Measurements from ENCODE around the gene ANKRD11. TPM values are rescaled to one million over a fixed set of nuclear protein-coding genes. Genes with fewer than 3 reads are reported as not detected.
"Not testable (repeated sequence)": the region's sequence is repeated elsewhere in the genome, so short reads cannot be mapped to it uniquely, and the experiment has no call there.

Gene ANKRD11
- polyA plus RNA-seq, 5 donors: 82.4 to 104 (median 91.2) TPM

DNA sequence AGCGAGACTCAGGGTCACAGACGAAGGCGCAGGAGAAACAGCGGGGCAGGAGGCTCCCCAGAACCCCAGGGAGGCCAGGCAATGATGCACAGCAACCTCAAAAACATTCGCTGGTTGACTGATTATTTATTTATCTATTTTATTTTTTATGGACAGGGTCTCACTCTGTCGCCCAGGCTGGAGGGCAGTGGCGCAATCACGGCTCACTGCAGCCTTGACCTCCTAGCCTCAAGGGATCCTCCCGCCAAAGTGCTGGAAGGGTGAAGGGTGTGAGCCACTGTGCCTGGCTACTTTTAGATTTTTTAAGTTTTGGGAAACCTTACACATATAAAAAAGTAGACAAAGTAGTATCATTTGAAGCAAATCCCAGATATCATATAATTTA, 189.4 kb downstream of the ANKRD11 start:
- DNase-seq: no peak

DNA sequence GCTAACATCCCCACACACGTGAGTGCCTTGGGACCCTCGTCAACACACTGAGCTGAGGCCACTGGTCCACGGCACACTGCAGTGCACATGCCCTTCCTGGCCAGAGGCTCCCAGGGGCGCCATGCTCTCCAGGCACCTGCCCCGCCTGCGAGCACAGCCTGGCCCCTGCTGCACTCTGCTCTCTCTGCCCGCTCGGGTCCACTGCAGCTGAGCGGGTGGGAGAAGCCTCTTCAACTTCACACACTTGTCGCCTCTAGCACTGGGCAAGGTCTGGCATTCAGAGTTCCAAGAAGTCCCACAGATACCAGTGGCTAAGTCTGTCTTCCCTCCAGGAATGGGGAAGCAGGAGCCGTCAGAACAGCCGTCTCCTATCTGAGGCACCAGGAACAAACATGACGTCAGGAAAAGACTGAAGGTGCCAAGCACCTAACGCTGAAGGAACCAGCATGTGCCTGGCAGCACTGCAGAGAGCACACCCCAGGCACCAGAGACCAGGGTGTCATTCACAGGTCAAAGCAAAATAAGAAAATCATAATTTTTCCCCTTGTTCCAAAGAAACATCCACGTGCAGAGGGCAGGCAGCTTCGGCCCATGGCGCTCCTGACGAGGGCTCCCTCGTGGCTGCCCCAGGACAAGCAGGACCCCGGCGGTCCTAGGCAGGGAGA, 189.9 kb downstream of the ANKRD11 start:
- DNase-seq: no peak

DNA sequence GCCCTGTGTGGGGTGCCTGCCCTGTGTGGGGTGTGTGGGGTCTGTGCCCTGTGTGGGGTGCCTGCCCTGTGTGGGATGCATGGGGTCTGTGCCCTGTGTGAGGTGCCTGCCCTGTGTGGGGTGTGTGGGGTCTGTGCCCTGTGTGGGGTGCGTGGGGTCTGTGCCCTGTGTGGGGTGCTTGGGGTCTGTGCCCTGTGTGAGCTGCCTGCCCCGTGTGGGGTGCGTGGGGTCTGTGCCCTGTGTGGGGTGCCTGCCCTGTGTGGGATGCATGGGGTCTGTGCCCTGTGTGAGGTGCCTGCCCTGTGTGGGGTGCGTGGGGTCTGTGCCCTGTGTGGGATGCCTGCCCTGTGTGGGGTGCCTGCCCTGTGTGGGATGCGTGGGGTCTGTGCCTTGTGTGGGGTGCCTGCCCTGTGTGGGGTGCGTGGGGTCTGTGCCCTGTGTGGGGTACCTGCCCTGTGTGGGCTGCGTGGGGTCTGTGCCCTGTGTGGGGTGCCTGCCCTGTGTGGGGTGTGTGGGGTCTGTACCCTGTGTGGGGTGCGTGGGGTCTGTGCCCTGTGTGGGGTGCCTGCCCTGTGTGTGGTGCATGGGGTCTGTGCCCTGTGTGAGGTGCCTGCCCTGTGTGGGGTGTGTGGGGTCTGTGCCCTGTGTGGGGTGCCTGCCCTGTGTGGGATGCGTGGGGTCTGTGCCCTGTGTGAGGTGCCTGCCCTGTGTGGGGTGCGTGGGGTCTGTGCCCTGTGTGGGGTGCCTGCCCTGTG, 190.8 kb downstream of the ANKRD11 start:
- not testable (repeated sequence) for DNase-seq

DNA sequence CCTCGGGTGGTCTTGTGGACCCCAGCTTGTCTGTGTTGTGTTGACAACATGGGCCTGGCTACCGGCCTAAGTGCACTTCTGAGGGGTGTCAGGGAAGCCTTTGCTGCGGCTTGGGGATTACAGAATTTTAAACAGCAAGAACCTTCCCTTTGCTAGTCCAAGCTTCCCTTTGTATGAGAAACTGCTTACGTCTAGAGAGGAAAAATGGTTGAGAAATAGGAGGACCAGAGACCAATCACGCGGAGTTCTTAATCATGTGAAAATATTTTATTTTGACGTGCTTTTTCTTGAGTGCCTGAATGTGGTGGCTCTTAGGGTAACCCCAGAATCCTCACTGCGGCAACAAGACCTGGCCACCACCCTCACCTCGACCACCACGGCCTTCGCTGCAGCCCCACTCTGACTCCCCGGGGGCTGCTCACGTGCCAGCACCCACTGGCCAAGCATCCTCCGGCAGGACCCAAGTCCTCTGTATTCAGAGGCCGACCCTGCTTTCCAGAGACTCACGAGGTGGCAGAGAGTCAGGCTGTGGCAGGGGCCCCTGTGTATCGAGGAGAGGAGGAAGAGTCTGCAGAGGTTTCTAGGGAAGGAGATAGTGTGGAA, 191.6 kb downstream of the ANKRD11 start:
- no peak for DNase-seq

DNA sequence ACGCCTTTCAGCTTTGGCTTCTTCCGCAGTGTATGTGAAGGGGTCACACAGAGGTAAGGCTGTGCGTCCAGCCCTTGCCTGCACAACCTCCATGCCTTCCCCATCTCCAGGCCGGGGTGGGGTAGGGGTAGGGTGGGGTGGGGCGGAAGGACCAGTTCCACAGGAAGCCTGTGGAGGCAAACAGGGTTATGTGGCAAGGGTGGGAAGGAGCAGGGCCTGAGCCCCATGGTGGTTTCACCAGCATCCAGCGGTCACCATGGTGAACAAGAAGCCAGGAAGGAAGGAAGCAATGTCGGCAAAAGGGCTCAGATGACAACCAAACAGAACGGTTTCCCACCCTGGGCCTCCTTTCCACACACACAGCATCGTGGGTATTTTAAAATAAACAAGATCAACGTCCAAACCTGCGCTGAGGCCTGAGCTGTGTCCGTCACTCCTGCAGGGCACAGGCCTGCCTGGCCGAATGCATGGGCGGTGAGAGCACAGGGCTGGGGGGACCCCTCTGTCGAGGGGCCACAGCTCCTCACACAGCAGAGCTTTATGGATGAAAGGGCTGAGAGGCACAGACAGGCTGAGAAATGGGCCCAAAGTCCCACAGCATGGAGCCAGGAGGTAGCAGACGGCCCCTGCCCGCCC, 192.3 kb downstream of the ANKRD11 start:
- no peak for DNase-seq

DNA sequence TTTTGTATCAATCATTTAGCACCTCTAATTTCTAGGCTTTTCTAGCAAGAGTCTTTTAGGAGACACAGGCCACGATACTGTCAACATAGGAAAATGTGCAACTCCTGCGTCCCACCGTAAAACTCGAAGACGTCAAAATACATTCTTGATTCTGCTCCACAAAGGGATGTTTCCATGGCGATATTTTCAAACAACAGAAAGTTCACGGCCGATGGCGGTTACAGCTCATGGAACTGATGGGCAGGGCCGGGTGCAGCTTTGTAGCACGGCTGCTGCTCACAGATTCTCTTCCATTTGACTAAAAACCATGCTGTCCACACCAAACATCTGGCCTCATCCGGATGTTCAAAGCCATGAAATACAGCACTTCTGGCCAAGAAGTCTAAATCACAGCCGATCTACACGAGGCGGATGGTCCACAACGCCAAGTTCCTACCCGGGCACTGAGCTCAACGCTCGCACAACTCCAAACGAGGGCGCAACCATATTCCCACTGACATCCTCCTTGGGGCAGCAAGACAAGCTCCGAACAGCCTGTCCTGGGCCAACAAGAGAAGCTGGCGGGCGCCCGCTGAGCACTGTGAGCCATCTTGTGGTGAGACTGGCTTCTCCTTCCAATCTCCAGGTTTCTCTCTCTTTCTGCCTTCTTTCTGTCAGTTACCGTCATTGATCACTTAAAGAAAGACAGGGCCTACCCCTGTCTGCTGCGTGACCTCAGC, 193.0 kb downstream of the ANKRD11 start:
- no peak for DNase-seq

DNA sequence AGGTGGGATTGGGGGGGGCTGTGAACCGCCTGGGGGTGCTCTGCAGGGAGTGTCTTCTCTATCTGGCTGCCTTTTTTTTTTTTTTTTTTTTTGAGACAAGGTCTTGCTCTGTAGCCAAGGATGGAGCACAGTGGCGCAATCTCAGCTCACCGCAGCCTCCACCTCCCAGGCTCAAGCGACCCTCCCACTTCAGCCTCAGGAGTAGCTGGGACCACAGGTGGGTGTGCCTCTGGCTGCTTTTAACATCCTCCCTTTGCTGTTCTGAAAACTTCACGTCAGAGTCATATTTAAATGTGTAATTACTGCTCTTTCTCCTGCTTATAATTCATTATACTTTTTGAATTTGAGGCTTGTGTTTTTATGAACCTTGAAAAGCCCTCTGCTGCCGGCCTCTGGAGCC, 194.4 kb downstream of the ANKRD11 start:
- no peak for DNase-seq

DNA sequence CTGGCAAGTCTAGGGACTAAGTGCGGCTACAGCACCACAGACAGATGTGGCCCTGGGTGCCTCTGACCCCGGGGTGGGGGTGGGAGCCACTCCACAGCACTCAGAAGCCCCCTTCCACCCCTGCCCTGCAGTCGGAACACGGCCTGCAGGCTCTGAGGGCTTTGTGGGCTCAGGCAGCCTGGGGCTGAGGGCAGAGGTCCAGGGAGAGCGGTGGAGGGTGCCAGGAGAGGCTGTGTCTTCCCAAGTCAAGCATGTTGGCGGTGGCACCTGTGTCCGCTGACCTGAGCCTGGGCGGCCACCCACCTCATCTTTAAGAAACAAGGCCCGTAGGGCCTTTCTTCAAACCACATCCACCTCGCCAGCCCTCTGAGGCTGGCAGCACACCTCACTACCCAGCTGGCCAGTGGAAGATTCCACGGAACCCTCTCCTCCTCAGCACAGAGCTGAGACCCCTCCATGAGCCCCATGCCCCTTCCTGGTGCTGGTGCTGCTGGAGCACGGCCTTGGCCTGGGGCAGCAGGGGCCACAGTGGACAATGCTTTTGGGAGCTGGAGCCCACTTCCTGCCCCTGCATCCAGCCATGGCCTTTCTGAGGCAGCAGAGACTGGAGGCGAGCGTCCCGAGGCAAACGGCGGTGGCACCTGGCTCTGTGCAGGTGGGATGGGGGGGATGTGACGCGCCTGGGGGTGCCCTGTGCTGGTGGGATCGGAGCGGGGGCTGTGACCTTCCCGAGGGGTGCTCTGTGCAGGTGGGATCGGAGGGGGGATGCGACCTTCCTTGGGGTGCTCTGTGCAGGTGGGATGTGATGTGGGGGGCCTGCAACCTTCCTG, 195.1 kb downstream of the ANKRD11 start:
- DNase-seq: no peak

DNA sequence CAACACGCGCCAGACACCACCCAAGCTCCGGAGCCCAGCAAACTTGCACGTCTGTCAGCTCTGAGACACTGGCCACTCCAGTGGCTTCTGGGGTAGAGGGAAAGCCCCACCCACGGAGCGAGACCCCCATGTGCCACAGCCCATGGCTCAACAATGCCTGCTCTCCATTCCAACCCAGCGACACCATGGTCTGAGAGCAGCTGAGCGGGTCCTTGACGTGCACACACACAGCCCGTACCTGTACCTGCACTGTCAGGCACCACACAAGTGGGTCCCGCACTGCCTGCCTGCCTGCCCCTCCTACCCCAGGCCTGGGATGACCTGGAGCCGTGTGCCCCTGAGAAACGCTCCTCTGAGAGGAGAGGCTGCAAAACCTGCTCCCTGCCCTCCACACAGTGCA, 195.9 kb downstream of the ANKRD11 start:
- DNase-seq: no peak

DNA sequence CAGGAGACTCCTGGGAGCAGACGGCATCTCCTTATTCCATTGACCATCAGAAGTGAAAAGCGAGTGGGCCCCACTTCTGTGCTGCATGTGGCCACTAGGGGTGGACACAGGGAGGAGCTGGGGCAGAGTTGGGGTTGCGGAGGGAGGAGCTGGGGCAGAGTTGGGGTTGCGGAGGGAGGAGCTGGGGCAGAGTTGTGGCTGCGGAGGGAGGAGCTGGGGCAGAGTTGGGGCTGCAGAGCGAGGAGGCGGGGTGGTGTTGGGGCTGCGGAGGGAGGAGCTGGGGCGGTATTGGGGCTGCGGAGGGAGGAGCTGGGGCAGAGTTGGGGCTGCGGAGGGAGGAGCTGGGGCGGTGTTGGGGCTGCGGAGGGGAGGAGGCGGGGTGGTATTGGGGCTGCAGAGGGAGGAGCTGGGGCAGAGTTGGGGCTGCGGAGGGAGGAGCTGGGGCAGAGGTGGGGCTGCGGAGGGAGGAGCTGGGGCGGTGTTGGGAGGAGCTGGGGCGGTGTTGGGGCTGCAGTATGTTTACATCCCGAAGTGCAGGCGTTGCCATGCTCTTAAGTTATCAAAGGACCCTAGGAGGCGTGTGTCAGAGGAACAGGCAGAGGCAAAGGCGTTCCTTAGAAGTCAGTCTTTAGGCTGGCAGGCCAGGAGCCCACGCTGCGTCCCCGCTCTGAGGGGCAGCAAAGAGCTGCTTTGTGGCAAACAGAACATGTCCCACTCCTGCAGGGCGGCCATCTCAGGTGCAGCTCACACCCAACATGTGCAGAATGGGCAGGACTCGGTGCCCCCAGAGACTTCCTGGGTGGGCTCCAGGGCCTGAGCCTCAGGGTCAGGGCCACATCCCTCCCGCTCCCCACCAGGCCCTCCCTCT, 196.9 kb downstream of the ANKRD11 start:
- no peak for DNase-seq

DNA sequence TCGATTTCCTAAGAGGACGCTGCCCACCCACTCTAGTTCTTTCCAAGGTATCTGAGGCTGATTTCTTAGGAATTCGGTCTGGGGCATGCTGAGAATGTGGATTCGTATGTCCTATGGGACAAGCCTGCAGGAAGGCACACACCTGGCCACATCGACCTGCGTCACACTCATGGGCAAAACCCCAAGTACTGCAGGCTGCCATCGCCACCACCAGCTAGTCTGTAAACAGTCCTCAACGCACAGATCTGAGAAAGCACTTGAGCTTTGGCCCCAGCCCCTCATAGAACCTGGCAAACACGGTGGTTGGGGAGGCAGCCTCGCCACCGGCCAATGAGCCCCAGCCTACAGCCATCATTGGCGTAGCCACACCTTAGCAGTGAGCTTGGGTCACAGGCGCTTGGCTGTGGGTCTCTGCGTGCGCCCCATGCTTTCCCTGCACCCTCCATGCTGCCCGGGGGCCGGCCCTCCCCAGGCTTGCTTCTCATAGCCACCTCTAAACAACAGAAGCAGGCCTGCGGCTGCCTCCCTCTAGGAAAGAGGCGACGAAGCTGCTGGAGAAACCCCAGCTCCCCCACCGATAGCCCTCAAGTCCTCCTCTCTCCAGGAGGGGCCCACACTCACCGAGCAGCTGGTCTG, 197.8 kb downstream of the ANKRD11 start:
- peak in 1 of 2 donors; percentile 6 for DNase-seq

DNA sequence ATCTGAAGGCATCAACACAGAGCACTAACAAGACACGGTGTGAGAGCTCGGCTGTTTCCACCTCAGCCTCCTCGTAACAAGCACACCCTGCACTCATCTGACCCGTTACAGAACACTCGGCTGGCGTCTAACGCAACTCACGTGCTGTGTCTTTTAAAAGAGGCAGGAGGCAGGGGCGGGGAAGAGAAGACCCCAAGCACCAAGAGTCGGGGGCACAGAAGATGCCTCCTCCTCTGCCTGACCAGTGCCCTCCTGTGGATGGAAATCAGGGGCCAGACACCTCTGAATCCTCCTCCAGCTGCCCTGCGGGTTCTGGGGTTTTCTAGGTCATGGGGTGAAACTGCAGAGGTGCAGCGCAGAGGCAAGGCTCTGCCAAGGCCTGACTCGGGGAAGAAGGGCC, 198.6 kb downstream of the ANKRD11 start:
- no peak for DNase-seq

DNA sequence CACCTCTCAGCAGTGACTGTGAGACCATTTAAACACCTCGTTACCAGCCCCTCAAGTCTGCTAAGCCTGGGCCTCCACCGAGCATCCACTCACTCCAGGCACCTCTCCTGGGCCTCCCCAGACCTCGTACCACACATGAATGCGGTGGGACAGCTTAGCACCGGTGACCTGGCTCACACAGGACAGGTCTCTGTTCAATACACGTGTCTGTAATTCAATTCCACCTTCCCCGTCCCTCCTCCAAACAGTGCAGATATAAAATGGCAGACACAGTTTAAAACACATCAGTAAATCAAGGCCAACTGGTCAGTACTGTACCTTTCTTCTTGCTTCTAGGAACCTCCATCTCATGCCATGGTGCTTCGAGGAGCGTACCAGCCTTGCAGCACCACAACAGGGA, 199.0 kb downstream of the ANKRD11 start:
- DNase-seq: no peak

DNA sequence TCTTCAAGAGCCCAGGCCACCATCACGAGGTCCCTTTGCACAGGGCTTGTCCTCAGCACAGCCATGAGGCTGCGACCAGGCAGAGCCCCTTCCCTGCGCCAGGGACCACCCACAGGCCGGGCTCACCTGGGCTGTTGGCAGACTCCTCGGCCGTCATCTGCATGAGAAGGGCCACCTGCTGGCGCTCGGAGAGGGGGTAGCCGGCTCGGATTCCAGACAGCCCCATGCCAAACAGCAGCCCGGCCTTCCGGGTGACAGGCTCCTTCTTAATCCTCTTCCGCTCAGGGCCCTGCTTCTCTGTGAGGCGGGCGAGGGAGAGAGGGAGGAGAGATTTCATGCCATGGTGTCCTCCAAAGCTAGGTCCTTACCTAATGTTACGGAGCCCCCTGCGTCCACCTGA, 199.5 kb downstream of the ANKRD11 start:
- DNase-seq: no peak

DNA sequence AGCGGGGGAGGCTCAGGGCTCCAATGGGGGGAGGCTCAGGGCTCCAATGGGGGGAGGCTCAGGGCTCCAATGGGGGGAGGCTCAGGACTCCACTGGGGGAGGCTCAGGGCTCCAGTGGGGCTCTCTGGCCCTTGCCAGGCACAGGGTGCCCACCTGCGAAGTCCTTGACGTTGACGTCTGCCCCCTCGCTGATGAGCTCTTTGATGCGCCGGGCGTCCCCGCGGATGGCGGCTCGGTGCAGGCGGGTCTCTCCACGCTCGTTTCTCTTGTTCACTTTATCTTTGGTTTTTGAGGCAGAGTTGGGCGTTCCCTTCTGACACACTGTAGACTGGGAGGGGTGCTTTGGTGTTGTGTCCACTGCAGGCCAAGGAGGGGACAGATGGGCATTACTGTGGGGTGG, 199.9 kb downstream of the ANKRD11 start:
- DNase-seq: no peak

DNA sequence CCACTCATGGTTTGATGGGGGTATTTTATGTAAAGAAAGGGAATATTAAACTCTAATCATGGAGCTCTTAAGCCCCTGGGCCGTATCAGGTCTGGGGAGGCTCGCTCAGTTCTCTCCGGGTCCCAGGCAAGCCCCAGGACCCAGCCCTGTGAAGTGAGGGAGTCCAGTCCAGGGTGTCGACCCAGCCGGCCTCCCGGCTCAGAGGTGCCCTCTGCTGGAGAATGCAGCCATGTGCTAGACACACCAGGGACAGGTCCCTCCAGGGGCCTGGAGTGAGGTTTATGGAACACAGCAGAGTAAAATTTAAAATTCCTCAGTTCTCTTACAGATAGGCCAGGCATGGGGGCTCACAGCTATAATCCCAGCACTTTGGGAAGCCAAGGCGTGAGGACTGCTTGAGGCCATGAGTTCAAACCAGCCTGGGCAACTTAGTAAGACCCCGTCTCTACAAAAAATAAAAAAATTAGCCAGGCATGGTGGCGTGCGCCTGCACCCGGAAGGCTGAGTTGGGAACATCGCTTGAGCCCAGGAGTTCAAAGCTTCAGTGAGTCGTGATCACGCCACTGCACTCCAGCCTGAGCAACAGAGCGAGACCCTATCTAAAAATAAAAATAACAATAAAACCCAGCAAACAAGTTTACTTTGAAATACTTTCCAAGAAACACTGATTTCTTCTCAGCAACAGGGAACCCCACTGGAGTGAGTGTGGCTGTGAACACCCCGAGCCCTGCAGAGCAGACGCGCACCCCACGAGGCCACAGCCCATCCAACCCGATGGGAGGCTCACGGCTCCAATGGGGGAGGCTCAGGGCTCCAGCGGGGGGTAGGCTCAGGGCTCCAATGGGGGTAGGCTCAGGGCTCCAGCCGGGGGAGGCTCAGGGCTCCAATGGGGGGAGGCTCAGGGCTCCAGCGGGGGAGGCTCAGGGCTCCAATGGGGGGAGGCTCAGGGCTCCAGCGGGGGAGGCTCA, 200.6 kb downstream of the ANKRD11 start:
- peak in 1 of 2 donors; percentile 28 for DNase-seq

DNA sequence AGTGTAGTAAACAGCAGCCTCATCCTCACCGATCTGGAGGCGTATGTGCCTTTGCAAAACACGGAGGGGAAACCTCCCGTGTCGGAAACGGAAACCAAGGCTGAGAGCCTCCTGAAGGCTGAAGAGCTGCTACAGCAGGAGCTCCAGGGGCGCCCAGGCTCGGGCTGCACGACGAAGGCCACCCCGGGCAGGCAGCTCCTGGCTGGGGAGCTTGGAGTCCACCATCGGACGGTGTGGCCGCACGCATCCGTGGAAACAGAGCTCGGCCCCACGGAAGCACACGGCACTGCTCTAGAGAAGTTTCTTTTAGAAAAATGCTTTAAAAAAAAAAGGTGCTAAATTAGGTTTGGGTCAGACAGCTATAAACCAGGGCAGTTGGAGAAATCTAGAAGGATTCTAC, 201.4 kb downstream of the ANKRD11 start:
- DNase-seq: no peak

DNA sequence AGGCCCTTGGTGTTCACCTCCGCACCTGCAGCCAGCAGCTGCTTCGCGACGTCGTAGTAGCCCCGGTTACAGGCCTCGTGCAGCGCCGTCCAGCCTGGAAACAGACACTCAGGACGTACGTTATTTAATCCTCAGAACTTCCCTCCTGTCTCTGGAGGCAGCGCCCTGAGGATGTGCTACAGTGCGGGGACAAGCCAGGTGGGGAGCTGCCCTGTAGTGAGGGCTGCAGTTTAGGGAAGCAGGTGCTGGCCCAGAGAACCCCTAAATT, 201.8 kb downstream of the ANKRD11 start:
- no peak for DNase-seq

Data from right lung (tissue), 5 donors.